NCI-H2227 (cell line): ENCODE measurements around the gene MMP21.

Experiments used
- DNase-seq: peaks from one replicate; lab custom pipeline; 2025; ENCODE audit not compliant: unreplicated experiment; lab: John Stamatoyannopoulos, UW

The MMP21 gene

GRCh38 chr10:125792342-125793300, 17.0 kb upstream of the MMP21 start:
- no peak for DNase-seq

- no peak for DNase-seq
Observed at GRCh38 chr10:125788156-125789034, 12.8 kb upstream of the MMP21 start.

GRCh38 chr10:125785791-125786190, 10.2 kb upstream of the MMP21 start:
- no peak for DNase-seq

GRCh38 chr10:125783957-125784356, 8.3 kb upstream of the MMP21 start:
- no peak for DNase-seq

GRCh38 chr10:125783408-125783807, 7.8 kb upstream of the MMP21 start:
- DNase-seq = no peak

DNA sequence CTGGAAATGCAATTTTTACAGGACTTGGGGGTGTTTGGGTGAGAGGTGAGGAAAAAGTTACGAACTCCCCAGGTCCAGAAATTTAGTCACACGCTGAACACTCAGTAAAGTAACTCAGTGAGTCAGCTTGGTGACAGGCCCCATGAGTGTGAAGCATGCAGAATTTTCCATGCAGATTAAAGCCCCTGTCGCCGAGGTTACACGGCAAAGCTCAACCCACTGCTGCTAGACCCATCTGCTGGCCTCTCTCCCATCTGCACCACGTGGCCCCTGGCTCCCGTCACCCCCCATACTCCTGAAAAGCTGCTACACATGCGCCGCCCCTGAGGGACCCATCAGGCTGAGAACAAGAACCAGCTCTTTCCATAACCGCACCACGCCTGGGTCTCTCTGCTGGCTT, 7.0 kb upstream of the MMP21 start:
- DNase-seq = no peak

- no peak for DNase-seq
Observed at GRCh38 chr10:125782054-125782453, 6.4 kb upstream of the MMP21 start.

DNA sequence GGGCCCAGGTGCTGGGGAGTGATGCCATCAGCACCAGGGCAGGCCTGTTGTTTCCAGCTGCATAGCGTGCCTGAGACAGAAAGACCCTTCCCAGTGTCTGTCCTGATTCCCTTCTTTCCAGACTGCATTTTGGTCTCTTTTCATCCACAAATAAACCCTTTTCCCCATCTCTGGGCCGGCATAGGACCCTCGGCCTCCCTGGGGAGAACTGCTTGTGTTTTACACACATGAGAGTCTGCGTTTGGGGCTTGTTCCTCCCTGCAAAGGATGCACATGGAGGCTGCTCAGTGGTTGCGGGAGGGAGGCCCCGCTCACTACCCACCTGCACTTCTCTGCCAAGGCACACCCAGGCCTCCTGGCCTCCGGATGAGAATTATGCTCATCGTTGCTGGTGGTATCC, 5.8 kb upstream of the MMP21 start:
- no peak for DNase-seq

DNA sequence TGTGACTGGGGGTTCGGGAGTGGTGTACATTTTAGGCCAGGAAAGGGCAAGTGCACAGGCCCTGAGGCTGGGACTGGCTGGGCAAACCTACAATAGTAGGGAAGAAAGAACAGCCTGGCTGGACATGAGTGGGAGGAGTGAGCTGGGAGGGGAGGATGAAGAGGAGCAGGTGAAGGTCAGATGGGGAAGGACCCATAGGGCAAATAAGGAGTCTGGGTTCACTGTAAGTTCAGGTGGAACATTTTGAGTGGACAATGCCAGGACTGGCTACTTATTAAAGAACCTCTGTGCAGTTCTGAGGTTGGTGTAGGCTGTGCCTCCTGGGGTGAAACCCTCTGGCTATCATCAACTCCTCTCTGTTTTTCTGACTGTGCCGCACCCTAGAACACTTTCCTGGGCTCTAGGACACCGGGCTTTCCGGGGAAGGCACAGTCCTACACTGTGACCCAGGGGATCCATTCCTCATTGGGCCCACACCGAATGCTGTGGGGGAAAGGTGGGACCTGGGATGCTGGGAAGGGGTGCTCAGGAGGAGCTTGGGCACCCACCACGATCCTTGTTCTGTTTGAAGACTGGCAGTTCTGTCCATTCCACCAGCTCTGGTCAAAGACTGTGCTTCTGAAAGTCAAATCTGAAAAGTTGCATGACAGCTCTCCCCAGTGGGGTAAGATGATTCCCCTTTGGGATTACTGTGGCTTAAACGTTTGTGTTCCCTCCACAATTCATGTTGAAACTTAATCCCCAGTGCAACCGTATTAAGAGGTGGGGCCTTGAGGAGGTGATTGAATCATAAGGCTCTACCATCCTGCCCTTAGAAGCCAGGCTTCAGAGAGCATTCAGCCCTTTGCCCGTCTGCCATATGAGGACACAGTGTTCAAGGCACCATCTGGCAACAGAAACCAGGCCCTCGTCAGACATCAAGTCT, 4.0 kb upstream of the MMP21 start:
- no peak for DNase-seq

GRCh38 chr10:125778556-125778955, 2.9 kb upstream of the MMP21 start:
- DNase-seq = no peak

DNA sequence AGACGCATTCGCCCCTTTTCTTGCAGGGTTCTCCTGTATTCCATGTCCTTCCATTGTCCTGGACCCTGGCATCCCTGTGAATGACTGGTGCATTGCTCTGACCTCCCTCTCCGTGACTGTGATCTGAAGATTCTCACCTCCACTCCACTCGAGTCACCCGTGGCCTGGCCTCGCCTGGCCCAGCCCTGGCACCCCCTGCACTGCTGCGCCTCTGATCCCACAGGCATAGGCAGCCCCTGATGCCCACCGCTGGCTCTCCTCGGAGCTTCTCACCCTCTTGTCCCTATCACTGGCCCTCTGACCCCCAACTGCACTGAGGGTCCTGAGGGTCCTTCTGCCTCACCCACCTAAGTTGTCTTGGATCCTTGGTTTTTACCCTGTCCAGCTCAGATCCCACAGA, 2.2 kb upstream of the MMP21 start:
- DNase-seq = no peak

- DNase-seq = no peak
Observed at GRCh38 chr10:125774581-125775191, 935 bp downstream of the MMP21 start.

GRCh38 chr10:125773687-125774543, 1.7 kb downstream of the MMP21 start:
- peak; percentile 18 for DNase-seq

DNA sequence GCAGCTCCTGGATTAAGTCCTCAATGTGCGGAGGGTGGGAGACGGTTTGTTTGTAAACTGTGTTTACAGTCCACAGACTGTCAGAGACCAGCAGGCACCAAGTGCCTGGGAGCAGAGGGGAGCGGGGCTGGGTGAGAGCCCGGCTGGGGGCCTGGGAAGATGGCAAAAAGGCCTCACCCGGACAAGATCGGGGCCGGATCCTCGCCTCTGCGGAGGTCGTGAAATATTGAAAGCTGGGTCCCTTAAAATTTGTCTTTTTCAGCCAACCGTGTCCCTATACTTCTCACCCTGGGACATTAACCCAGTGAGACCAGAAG, 2.8 kb downstream of the MMP21 start:
- no peak for DNase-seq

DNA sequence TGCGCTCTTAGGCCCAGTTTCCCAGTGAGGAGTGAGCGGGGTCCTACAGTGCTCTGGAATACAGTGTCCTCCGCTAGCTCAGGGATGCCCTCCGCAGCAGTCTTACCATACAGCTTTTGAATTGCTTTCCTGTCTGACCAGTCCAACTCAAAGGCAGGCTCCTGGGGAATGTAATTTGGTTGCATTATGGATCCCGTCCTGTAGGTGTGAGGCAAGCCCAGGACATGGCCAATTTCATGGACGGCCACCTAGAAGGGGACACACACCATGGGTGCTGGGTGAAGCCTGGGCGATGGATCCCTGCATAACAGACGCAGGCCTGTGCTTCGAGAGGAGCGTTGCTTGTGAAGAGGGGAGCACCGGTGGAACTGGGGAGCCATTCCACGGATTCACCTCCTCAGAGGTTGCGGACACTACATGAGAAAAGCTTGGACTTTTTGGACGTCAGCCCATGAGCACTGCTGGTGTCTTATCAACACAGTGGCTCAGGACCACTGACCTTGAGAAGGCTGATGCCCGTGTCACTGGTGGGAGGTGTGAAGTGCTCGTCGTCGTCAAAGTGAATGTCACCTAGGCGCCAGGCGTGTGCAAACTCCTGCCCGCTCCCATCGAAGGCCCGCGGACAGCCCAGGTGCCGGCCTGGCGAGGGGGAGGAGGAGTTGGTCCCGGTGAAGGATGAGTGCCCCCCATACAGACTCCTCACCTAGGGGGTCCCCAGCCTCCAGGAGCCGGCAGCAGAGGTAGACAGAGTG, 3.3 kb downstream of the MMP21 start:
- DNase-seq = no peak

- DNase-seq = no peak
Observed at GRCh38 chr10:125770844-125771243, 4.8 kb downstream of the MMP21 start.

DNA sequence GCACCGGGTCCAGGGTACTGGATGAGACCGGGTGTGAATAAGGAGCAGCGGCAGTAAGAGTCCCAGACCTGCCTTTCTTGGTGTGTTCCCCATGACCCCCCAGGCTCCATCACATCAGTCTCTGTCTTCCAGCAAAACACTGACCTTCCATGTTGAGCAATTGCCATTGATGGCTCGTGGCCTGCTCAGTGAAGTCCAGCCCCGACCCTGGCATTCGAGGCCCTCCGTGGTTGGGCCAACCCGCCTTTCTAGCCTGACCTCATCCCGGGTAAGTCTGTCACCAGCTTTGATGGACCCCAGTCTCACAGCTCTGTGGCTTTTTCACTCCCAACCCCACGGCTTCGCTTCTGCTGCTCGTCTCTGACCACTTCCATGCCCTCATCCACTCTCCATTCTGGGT, 6.4 kb downstream of the MMP21 start:
- no peak for DNase-seq

- peak; percentile 65 for DNase-seq
Observed at GRCh38 chr10:125768219-125768855, 7.3 kb downstream of the MMP21 start.
